ENCODE results near the gene GRK2.

Gene GRK2

DNA sequence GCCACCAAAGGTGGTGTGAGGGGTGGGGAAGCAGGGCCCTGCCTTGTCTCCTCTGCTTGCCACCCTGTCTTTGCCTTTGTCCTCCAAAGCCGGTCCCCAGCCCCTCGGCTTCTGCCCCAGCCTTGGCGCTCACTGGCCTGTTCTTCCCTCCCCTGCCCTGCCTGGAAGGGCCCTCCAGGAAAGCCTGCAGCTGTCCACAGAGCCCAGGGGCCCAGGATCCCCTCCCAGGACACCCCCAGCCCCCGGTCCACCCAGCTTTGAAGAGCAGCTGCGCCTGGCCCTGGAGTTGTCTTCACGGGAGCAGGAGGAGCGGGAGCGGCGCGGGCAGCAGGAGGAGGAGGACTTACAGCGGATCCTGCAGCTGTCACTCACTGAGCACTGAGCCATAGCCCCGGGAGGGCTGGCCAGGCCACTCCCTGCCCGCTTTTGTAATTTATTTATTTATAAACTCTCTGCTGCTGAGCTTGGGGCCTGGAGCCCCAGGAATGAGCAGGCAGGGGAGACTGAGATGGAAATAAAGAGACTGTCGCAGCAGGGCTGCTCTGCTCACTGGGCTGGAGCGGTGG lies 35.8 kb downstream of the GRK2 start:
- DNase-seq: peak; percentile 88

DNA sequence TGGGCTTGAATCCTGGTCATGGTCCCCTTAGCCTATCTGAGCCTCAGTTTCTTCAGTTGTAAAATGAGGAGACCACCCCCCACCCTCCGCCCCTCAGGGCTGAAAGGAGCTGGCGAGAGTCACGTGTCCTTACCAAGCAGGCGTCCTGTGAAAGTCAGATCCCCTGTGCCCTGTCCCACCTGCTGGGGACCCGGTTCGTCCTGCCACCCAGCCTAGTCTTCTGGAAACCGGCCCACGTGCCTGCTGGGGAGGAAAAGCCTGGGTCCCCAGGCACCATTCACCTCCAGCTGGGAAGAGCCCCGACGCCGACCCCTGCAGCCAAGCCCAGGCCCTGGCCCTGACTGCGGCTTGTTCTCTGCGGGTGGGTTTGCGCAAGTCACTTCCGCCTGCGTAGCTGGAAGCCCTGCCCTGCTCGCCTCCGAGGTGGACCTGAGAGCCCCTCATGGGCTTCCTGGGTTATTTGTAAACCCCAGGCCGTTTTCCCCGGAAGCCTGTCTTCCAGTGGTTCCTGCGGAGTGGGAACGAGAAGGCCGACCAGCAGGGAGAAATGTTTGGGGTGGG lies 36.4 kb downstream of the GRK2 start:
- peak; percentile 59 for DNase-seq

DNA sequence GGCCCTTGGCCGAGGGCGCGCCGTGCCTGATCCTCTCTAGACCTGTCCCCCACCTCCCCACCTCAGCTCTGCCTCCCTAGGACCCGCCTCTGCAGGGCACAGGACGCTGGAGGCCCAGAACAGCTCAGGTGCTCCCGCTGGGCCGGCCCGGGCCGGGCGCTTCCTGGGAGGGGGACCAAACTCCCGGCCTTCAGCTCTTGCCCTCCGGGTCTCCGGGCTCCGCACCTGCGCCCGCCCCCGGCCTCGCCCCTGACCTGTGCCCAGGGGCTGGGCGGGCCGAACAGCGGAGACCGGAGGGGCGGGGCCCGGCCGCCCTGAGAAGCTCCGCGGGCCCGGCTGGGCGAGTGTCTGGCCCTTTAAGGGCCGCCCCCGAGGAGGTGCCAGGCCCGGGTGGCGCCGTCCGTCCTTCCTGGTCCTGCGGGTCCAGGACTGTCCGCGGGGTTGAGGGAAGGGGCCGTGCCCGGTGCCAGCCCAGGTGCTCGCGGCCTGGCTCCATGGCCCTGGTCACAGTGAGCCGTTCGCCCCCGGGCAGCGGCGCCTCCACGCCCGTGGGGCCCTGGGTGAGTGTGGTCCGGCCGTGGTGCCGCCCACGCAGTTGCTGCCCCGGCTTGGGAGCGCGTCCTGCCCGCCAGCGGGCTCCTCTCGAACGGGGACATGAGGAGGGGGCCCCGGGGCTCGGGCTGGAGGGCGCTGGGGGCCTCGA lies 37.0 kb downstream of the GRK2 start, which contains the start of gene SSH3:
SSH3 (plus strand) TSS at position 399 of the 703 bp plus-strand sequence; CDS start at position 495, 96 bp downstream.
- peak; percentile 73 for DNase-seq

DNA sequence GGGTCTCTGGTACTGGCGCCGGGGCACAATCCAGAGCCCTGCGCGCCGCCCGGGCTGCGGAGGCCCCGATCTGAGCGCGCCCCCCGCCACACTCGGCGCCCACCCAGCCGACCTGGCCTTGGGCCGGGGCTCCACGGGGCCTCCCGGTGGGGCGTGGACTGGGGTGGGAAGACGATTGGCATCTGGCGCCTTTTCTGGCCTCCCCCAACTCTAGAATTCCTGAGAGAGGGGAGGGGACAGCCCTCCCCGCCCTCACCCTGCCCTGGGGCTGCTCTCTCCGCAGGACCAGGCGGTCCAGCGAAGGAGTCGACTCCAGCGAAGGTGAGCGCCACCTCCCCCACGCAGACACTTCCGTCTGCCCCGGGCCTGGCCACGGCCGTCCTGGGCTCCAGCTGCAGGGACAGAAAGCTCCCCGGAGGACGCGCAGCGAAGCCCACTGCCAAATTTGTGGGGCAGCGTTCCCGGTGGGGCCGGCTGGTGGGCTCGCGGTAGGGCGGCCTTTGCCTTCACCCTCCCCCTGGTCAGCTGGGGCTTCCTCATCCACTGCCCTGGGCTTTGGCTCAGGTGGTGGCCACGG lies 37.6 kb downstream of the GRK2 start:
- DNase-seq: peak; percentile 72

DNA sequence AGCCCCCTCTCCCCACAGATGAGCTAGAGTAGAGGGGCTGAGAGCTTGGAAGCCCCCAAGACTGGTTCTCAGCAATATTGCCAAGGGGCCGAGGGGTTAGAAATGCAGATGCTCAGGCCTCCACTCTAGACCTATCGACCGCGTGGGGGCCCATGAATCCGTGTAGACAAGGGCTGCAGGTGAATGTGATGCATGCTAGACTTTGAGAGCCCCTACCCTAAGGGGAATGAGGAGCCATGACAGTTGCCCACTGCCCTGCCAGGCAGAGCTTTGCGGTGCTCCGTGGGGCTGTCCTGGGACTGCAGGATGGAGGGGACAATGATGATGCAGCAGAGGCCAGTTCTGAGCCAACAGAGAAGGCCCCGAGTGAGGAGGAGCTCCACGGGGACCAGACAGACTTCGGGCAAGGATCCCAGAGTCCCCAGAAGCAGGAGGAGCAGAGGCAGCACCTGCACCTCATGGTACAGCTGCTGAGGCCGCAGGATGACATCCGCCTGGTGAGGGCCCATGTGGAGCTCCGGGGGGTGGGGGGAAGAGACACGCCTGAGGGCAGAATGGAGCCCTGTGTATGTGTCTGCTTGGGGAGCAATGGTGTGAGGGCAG lies 38.3 kb downstream of the GRK2 start:
- no peak for DNase-seq

DNA sequence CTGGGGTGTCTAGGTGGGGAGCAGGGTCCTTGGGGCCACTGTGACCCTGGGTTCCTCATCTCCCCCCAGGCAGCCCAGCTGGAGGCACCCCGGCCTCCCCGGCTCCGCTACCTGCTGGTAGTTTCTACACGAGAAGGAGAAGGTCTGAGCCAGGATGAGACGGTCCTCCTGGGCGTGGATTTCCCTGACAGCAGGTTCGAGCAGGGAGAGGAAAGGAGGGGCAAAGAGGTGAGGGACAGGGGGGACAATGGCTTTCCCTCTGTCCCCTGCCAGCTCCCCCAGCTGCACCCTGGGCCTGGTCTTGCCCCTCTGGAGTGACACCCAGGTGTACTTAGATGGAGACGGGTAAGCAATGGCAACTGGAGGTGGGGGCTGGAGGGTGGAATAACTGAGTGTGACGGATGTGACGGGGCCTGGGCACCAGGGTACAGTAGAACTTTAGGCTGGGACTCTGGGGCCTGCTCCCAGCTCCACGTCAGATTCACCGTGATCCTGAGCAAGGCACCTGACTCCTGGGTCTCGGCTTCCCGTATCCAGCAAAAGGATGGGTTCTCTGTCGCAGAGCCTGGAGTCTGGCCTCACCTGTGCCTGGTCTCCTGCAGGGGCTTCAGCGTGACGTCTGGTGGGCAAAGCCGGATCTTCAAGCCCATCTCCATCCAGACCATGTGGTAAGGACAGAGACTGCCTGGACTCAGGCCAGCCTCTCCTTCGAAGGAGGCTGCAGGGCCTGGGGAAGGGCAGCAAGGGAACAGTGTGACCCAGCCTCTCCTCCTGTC lies 40.7 kb downstream of the GRK2 start:
- no peak for DNase-seq

DNA sequence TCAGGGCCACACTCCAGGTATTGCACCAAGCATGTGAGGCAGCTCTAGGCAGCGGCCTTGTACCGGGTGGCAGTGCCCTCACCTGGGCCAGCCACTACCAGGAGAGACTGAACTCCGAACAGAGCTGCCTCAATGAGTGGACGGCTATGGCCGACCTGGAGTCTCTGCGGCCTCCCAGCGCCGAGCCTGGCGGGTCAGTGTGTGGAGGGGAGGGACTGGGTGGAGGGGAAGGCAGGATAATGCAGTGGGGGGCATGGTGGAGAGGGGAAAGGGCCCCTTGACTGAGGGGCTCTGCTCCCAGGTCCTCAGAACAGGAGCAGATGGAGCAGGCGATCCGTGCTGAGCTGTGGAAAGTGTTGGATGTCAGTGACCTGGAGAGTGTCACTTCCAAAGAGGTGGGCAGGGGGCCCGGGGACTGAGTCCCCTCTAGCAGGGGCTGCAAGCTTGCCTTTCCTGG lies 41.3 kb downstream of the GRK2 start:
- DNase-seq: no peak

DNA sequence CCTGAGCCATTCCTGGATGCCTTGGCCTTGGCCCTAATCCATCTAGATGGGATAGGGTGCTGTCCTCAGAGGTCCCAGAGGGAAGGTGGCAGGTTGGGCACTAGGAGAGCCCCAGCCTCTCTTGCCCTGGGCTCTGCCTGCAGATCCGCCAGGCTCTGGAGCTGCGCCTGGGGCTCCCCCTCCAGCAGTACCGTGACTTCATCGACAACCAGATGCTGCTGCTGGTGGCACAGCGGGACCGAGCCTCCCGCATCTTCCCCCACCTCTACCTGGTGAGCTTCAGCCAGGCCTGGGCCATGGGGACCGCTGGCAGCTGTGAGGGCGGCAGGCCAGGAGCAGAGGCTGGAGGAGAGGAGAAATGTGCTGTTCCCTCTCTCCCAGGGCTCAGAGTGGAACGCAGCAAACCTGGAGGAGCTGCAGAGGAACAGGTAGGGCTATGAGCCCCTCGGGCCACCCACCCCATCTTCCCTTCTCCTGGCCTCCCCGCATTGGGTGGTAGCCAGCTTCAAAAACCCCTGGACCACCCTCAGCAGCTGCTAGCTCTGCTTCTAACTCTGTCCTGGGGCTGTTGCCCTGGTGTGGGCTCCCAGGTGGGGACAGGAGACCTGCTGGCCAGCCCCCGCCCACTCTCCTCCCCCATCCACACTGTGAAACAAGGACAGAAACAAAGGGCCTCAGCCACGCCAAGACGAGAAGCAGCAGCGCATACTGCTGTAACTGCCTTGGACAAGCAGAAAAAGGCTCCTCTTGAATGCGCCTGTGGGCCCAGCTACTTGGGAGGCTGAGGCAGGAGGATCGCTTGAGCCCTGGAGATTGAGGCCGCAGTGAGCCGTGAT lies 42.0 kb downstream of the GRK2 start:
- DNase-seq: no peak

DNA sequence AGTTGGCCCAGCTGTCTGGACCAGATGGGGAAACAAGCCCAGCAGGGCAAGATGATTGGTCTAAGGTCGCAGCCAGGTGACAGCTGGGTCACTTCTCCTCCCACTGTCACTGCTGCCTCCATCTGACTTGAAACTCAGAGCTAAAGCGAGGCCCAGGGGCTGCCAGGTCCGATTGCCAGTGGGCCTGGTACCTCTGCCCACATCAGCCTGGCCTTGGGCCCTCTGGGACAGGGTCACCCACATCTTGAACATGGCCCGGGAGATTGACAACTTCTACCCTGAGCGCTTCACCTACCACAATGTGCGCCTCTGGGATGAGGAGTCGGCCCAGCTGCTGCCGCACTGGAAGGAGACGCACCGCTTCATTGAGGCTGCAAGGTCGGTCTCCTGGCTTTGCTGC lies 42.9 kb downstream of the GRK2 start:
- peak; percentile 49 for DNase-seq

DNA sequence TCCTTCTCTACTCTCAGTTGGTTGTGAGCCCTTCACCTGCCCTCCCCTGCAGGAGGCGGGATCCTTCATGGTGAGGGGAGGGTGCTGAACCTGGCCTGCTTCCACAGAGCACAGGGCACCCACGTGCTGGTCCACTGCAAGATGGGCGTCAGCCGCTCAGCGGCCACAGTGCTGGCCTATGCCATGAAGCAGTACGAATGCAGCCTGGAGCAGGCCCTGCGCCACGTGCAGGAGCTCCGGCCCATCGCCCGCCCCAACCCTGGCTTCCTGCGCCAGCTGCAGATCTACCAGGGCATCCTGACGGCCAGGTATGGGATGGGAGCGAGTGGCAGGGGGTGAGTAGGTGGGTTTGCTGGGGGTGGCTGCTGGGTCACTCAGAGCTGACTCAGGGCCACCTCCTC lies 43.4 kb downstream of the GRK2 start:
- DNase-seq: no peak

DNA sequence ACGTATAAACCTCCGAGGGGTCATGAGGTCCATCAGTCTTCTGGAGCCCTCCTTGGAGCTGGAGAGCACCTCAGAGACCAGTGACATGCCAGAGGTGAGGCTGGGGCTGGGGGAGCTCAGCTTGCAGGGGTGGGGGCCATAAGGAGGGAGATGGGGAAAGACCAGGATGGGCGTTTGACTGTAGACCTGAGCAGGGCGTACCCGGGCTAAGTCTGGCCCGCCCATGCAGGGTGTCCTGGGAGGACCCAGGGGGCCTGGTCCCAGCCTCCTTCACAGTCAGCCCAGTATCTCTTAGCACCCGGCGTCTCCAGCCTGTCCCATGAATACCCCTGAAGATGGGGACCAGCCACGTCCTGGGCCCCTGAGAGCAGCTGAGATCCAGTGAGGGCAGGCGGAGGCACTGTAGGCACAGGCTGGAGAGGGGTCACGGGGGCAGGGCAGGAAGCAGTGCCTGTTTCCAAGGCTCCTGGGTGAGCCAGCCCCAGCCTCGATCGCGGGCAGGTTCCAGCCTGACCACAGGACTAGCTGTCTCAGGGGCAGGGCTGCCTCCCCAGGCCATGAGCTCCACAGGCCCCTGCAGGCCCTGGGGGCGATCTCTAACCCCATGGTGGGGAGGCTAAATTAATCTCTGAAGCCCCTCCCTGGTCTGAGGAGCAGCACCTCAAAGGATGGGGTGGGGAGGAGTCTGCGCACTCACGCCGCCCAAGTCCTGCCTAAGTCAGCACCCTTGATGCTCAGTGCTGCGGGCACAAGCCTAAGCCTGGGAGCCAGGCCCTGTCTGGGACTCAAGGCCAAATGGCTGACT lies 44.2 kb downstream of the GRK2 start:
- DNase-seq: no peak

DNA sequence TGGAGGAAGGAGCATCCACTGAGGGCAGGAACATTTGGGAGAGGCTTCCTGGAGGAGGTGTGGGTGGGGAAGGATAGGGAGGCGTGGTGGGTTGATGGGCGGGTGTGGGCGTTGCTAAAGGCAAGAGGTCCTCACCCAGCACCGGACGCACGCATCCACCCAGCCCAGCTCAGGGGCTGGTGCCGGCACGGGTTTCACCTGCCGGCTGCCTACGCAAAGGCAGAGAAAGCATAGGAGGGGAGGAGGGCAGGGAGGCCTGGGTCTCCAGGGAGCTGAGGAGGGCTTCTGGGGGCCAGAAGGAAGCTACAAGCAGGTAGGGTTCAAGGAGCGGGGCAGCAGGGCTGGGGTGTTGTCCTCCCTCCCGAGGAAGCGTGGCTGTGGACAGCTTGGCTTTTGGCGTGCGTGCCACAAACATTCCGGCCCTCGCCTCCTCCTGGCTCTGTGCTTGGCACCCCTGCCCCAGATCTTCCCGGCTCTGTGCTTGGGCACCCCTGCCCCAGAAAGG lies 44.8 kb downstream of the GRK2 start:
- no peak for DNase-seq

DNA sequence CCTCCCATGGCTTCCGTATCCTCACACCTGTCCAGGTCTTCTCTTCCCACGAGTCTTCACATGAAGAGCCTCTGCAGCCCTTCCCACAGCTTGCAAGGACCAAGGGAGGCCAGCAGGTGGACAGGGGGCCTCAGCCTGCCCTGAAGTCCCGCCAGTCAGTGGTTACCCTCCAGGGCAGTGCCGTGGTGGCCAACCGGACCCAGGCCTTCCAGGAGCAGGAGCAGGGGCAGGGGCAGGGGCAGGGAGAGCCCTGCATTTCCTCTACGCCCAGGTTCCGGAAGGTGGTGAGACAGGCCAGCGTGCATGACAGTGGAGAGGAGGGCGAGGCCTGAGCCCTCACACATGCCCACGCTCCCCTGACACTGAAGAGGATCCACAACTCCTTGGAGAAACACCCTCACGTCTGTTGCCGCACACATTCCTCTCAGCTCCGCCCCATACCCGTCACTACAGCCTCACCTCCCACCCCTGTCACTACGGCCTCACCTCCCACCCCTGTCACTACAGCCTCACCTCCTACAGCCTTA lies 45.3 kb downstream of the GRK2 start:
- no peak for DNase-seq

DNA sequence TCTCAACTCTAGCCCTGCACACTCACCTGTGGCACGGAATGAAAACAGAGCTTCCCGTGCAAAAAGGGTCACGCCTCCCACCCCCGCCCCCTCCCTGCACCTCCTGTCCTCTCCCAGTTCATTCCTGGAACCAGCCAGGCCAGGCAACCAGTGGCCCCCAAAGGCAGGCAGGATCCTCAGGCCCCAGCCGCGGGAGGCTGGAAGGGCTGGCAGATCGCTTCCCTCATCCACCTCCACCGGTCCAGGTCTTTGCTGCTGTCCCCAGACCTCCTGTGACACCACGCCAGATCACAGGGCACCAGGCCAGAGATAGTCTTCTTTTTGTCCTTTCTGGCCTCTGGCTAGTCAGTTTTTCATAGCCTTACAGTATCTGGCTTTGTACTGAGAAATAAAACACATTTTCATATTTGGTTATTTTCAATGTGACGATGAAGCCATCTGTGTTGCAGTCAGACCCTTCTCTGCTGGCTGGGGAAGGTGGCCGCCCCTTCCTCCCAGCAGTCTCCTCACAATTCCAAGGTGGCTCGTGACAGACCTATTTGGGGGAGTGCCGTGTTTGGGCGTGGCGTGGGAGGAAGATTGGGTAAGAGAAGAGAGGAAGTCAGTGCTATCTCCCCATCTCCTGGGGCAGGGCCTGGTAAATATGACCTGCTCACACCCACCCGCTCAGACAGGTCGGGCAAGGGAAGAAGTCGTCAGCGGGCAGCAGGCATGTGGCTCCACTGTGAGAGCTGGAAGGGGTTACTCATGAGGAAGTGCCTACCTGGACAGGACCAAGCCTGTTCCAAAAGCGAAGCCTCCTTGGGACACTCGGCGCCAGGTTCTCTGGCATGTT lies 46.1 kb downstream of the GRK2 start:
- DNase-seq: no peak

DNA sequence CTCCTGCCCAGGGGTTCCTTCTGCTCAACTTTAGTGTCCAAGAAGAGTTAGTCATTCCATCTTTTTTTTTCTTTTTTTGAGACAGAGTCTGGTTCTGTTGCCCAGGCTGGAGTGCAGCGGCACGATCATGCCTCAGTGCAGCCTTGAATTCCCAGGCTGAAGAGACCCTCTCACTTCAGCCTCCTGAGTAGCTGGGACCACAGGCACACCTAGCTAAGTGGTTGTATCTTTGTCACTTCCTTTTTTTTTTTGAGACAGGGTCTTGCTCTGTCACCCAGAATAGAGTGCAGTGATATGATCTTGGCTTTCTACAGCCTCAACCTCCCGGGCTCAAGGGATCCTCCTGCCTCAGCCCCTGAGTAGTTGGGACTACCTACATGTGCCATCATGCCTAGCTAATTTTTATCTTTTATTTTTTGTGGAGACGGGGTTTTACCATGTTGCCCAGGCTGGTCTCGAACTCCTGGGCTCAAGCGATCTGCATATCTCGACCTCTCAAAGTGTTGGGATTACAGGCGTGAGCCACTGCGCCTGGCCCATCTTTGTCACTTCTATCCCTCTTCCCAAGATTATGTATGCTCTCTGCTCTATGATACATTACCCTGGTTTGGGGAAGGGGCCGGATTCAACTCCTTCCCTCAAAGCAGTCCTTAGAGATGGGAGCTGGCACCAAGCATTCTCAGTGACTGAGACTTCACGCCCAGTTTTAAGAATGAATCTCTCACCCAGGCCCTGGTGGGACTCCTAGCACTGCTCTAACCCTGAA lies 47.0 kb downstream of the GRK2 start:
- no peak for DNase-seq

DNA sequence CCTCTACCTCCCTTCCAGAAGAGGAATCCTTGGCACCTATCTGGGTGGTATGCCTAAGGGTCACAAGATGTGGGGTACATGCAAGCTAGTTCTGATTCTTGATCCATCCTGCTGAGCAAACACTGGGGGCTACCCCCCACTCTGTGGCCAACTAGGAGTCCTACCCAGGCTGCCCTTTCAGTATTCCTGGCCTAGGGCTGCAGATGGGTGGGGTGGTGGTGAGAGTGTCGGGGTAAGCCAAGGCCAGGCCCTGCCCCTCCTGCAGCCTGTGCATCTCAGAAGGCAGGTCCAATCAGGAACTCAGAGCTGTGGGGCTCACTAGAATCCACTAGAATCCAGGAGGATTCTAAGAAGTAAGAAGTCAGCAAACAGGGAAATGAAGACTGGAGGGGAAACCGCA lies 47.9 kb downstream of the GRK2 start:
- no peak for DNase-seq

DNA sequence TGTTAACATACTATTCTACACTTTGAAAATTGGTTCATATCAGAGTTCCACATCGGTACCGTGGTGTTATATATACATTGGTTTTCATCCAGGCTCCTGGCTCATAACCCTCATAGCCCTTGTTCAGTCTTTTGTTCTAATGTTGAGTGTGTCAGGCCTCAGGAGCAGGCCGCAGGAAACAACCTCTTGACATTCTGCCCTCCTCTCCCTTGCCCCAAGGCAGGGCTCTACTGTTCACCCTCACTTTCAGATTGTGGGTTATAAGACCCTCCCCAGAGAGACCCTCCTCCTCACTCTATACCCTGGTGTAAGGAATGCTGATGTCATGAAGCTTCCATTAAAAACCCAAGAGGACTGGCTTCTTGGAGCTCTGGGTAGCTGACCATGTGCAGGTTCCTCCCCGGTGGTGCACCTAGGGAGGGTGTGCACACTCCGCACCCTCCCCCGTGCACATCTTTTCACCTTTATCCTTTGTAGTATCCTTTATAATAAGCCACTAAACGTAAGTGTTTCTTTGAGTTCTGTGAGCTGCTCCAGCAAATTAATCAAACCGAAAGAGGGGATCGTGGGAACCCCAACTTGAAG lies 49.1 kb downstream of the GRK2 start:
- no peak for DNase-seq

DNA sequence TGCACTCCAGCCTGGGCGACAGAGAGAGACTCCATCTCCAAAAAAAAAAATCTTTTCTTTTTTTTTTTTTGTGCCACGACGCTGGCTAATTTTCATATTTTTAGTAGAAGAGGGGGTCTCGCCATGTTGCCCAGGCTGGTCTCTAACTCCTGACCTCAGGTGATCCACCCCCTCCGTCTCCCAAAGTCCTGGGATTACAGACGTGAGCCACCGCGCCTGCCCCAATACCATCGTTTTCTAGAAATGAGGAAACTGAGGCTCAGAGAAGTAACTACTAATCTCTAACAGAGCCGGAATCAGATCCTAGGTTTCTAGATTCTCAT lies 50.6 kb downstream of the GRK2 start:
- DNase-seq: no peak

Data from eye (tissue), 1 donor.